Measurements from ENCODE around the gene BRSK2. TPM values are rescaled to one million over a fixed set of nuclear protein-coding genes. Genes with fewer than 3 reads are reported as not detected.

Gene BRSK2
- total RNA-seq, 5 donors from 2014 or later (not counting 1 experiment from before 2014, with no cell fraction given): 0.54 to 1.5 (median 0.95) TPM

- ChIA-PET POLR2A (no interaction called here), CTCF (no interaction called here)
- no peak overlapping the region for H3K4me3 ChIP-seq (ENCODE audit: control insufficient read depth in 1 of 2, extremely low read depth in 1 of 2, low read length in 1 of 2)
- Mint-ChIP-seq H3K36me3 (no peaks in the 10 kb centered on the region), H3K9me3 (no peaks in the 10 kb centered on the region), H3K27me3 (peaks cover 0 to 3% of the 10 kb centered on the region in 2 donors), H3K27ac (no peak overlapping the region), H3K4me1 (no peaks in the 10 kb centered on the region), H3K4me3 (no peak overlapping the region)
- DNase-seq: no peak
- H3K9me3 ChIP-seq: no peaks in the 10 kb centered on the region
- ATAC-seq (replicated peaks in 1 of 4): peak in 1 of 4 experiments; percentile 19
- WGBS (ENCODE audit: insufficient coverage): 90% methylated on average over 2 of the region's 6 CpGs
- no peak overlapping the region for H3K27ac ChIP-seq (ENCODE audit: low read length)
- no peaks in the 10 kb centered on the region for H3K36me3 ChIP-seq (ENCODE audit: control insufficient read depth in 2 of 2, extremely low read depth in 1 of 2, insufficient read depth in 1 of 2, low read length in 1 of 2)
- peaks cover 0 to 9% of the 10 kb centered on the region in 2 experiments for H3K4me1 ChIP-seq (ENCODE audit: control insufficient read depth in 1 of 2, extremely low read depth in 1 of 2, insufficient read depth in 2 of 2, low read length in 2 of 2)
- peaks cover 0 to 39% of the 10 kb centered on the region in 2 experiments for H3K27me3 ChIP-seq (replicated peaks in 1 of 2; ENCODE audit: control insufficient read depth in 2 of 2, extremely low read depth in 1 of 2, insufficient read depth in 2 of 2, low read length in 1 of 2)
Measured at GRCh38 chr11:1437500-1437899, 47.8 kb downstream of the BRSK2 start.

GRCh38 chr11:1438261-1438966 is 48.7 kb downstream of the BRSK2 start:
- no peak overlapping the region for H3K27ac Mint-ChIP-seq
- H3K4me3 ChIP-seq (ENCODE audit: control insufficient read depth in 1 of 2, extremely low read depth in 1 of 2, low read length in 1 of 2): no peak overlapping the region
- H3K4me1 Mint-ChIP-seq: no peaks in the 10 kb centered on the region
- ATAC-seq (replicated peaks in 1 of 4) (no peak), DNase-seq (no peak)
- peaks cover 0 to 3% of the 10 kb centered on the region in 2 donors for H3K27me3 Mint-ChIP-seq
- ChIA-PET CTCF (no interaction called here), POLR2A (no interaction called here)
- 81% methylated on average over 18 of the region's 19 CpGs for WGBS (ENCODE audit: insufficient coverage)
- no peak overlapping the region for H3K27ac ChIP-seq (ENCODE audit: low read length)
- no peak overlapping the region for H3K4me3 Mint-ChIP-seq
- H3K9me3 ChIP-seq: no peaks in the 10 kb centered on the region
- H3K9me3 Mint-ChIP-seq: no peaks in the 10 kb centered on the region
- peaks cover 0 to 9% of the 10 kb centered on the region in 2 experiments for H3K4me1 ChIP-seq (ENCODE audit: control insufficient read depth in 1 of 2, extremely low read depth in 1 of 2, insufficient read depth in 2 of 2, low read length in 2 of 2)
- no peaks in the 10 kb centered on the region for H3K36me3 Mint-ChIP-seq
- peaks cover 0 to 39% of the 10 kb centered on the region in 2 experiments for H3K27me3 ChIP-seq (replicated peaks in 1 of 2; ENCODE audit: control insufficient read depth in 2 of 2, extremely low read depth in 1 of 2, insufficient read depth in 2 of 2, low read length in 1 of 2)
- H3K36me3 ChIP-seq (ENCODE audit: control insufficient read depth in 2 of 2, extremely low read depth in 1 of 2, insufficient read depth in 1 of 2, low read length in 1 of 2): no peaks in the 10 kb centered on the region

GRCh38 chr11:1438967-1439330 is 49.2 kb downstream of the BRSK2 start:
- H3K27me3 Mint-ChIP-seq: peaks cover 0 to 3% of the 10 kb centered on the region in 2 donors
- H3K9me3 Mint-ChIP-seq: no peaks in the 10 kb centered on the region
- CTCF ChIA-PET: no interaction called here
- H3K27ac Mint-ChIP-seq: no peak overlapping the region
- no peaks in the 10 kb centered on the region for H3K4me1 Mint-ChIP-seq
- H3K4me3 ChIP-seq (ENCODE audit: control insufficient read depth in 1 of 2, extremely low read depth in 1 of 2, low read length in 1 of 2): no peak overlapping the region
- peaks cover 0 to 38% of the 10 kb centered on the region in 2 experiments for H3K27me3 ChIP-seq (replicated peaks in 1 of 2; ENCODE audit: control insufficient read depth in 2 of 2, extremely low read depth in 1 of 2, insufficient read depth in 2 of 2, low read length in 1 of 2)
- 73% methylated on average over 9 of the region's 11 CpGs for WGBS (ENCODE audit: insufficient coverage)
- H3K4me1 ChIP-seq (ENCODE audit: control insufficient read depth in 1 of 2, extremely low read depth in 1 of 2, insufficient read depth in 2 of 2, low read length in 2 of 2): peaks cover 0 to 9% of the 10 kb centered on the region in 2 experiments
- no peaks in the 10 kb centered on the region for H3K36me3 ChIP-seq (ENCODE audit: control insufficient read depth in 2 of 2, extremely low read depth in 1 of 2, insufficient read depth in 1 of 2, low read length in 1 of 2)
- no peak overlapping the region for H3K4me3 Mint-ChIP-seq
- H3K27ac ChIP-seq (ENCODE audit: low read length): no peak overlapping the region
- no peak for DNase-seq
- no peaks in the 10 kb centered on the region for H3K36me3 Mint-ChIP-seq
- no peak for ATAC-seq (replicated peaks in 1 of 4)
- no peaks in the 10 kb centered on the region for H3K9me3 ChIP-seq
- POLR2A ChIA-PET: no interaction called here

- Histone ChIP-seq H3K27me3 (replicated peaks in 1 of 2; ENCODE audit: control insufficient read depth in 2 of 2, extremely low read depth in 1 of 2, insufficient read depth in 2 of 2, low read length in 1 of 2) (peaks cover 0 to 39% of the 10 kb centered on the region in 2 experiments), H3K4me3 (ENCODE audit: control insufficient read depth in 1 of 2, extremely low read depth in 1 of 2, low read length in 1 of 2) (no peak overlapping the region), H3K27ac (ENCODE audit: low read length) (no peak overlapping the region), H3K4me1 (ENCODE audit: control insufficient read depth in 1 of 2, extremely low read depth in 1 of 2, insufficient read depth in 2 of 2, low read length in 2 of 2) (peaks cover 0 to 9% of the 10 kb centered on the region in 2 experiments), H3K36me3 (ENCODE audit: control insufficient read depth in 2 of 2, extremely low read depth in 1 of 2, insufficient read depth in 1 of 2, low read length in 1 of 2) (no peaks in the 10 kb centered on the region), H3K9me3 (no peaks in the 10 kb centered on the region)
- Mint-ChIP-seq H3K4me1 (no peaks in the 10 kb centered on the region), H3K27me3 (peaks cover 0 to 3% of the 10 kb centered on the region in 2 donors), H3K27ac (no peak overlapping the region), H3K36me3 (no peaks in the 10 kb centered on the region), H3K9me3 (no peaks in the 10 kb centered on the region), H3K4me3 (no peak overlapping the region)
- CTCF ChIA-PET: no interaction called here
- no peak for ATAC-seq (replicated peaks in 1 of 4)
- no peak for DNase-seq
- POLR2A ChIA-PET: no interaction called here
- WGBS (ENCODE audit: insufficient coverage): 90% methylated on average over 9 of the region's 11 CpGs
Measured at GRCh38 chr11:1439341-1439740, 49.6 kb downstream of the BRSK2 start.

GRCh38 chr11:1440066-1440465 is 50.3 kb downstream of the BRSK2 start:
- ATAC-seq (replicated peaks in 1 of 4) (no peak), DNase-seq (no peak)
- CTCF ChIA-PET: no interaction called here
- Histone ChIP-seq H3K4me3 (ENCODE audit: control insufficient read depth in 1 of 2, extremely low read depth in 1 of 2, low read length in 1 of 2) (no peak overlapping the region), H3K27ac (ENCODE audit: low read length) (no peak overlapping the region), H3K36me3 (ENCODE audit: control insufficient read depth in 2 of 2, extremely low read depth in 1 of 2, insufficient read depth in 1 of 2, low read length in 1 of 2) (no peaks in the 10 kb centered on the region), H3K27me3 (replicated peaks in 1 of 2; ENCODE audit: control insufficient read depth in 2 of 2, extremely low read depth in 1 of 2, insufficient read depth in 2 of 2, low read length in 1 of 2) (peaks cover 0 to 34% of the 10 kb centered on the region in 2 experiments), H3K4me1 (ENCODE audit: control insufficient read depth in 1 of 2, extremely low read depth in 1 of 2, insufficient read depth in 2 of 2, low read length in 2 of 2) (peaks cover 0 to 9% of the 10 kb centered on the region in 2 experiments), H3K9me3 (no peaks in the 10 kb centered on the region)
- Mint-ChIP-seq H3K4me1 (no peaks in the 10 kb centered on the region), H3K9me3 (no peaks in the 10 kb centered on the region), H3K27ac (no peak overlapping the region), H3K36me3 (no peaks in the 10 kb centered on the region), H3K27me3 (no peaks in the 10 kb centered on the region), H3K4me3 (no peak overlapping the region)
- WGBS (ENCODE audit: insufficient coverage): 82% methylated on average over 9 of the region's 11 CpGs
- POLR2A ChIA-PET: no interaction called here

- ChIA-PET POLR2A (no interaction called here), CTCF (no interaction called here)
- no peak overlapping the region for H3K27ac Mint-ChIP-seq
- H3K27me3 ChIP-seq (replicated peaks in 1 of 2; ENCODE audit: control insufficient read depth in 2 of 2, extremely low read depth in 1 of 2, insufficient read depth in 2 of 2, low read length in 1 of 2): peaks cover 0 to 34% of the 10 kb centered on the region in 2 experiments
- H3K27ac ChIP-seq (ENCODE audit: low read length): no peak overlapping the region
- no peak overlapping the region for H3K4me3 Mint-ChIP-seq
- no peaks in the 10 kb centered on the region for H3K9me3 Mint-ChIP-seq
- no peaks in the 10 kb centered on the region for H3K4me1 Mint-ChIP-seq
- DNase-seq (no peak), ATAC-seq (replicated peaks in 1 of 4) (no peak)
- H3K36me3 Mint-ChIP-seq: no peaks in the 10 kb centered on the region
- H3K4me3 ChIP-seq (ENCODE audit: control insufficient read depth in 1 of 2, extremely low read depth in 1 of 2, low read length in 1 of 2): no peak overlapping the region
- no peaks in the 10 kb centered on the region for H3K9me3 ChIP-seq
- peaks cover 0 to 9% of the 10 kb centered on the region in 2 experiments for H3K4me1 ChIP-seq (ENCODE audit: control insufficient read depth in 1 of 2, extremely low read depth in 1 of 2, insufficient read depth in 2 of 2, low read length in 2 of 2)
- H3K36me3 ChIP-seq (ENCODE audit: control insufficient read depth in 2 of 2, extremely low read depth in 1 of 2, insufficient read depth in 1 of 2, low read length in 1 of 2): no peaks in the 10 kb centered on the region
- WGBS (ENCODE audit: insufficient coverage): 87% methylated on average over 8 of the region's 12 CpGs
- no peaks in the 10 kb centered on the region for H3K27me3 Mint-ChIP-seq
Measured at GRCh38 chr11:1440496-1440895, 50.8 kb downstream of the BRSK2 start.
